Esophagus muscularis mucosa (tissue), 4 donors: ENCODE measurements around the gene TMEM117. TPM values are rescaled to one million over a fixed set of nuclear protein-coding genes. Genes with fewer than 3 reads are reported as not detected.
"Not testable (repeated sequence)": the region's sequence is repeated elsewhere in the genome, so short reads cannot be mapped to it uniquely, and the experiment has no call there.

Experiments
- DNase-seq: peaks from one replicate; pipeline ENCODE4 v3.0.0-alpha.2; 2017; ENCODE audit errors: extremely low spot score
- H3K27ac ChIP-seq, 4 donors: fragments of 200-600 bp; sonication (generic); replicated peaks in 1 of 4; 1 replicate in 3 of 4; 2 replicates in 1 of 4; pipeline ENCODE4 v1.5.1; 2016 to 2019; ENCODE audit warnings: mild to moderate bottlenecking in 1 of 4
- H3K27me3 ChIP-seq, 4 donors: fragments of 200-600 bp; sonication (generic); one replicate each; pipeline versions ENCODE4 v1.5.1 to v1.6.0; 2016 to 2019
- H3K36me3 ChIP-seq, 4 donors: fragments of 200-600 bp; sonication (generic); one replicate each; pipeline ENCODE4 v1.5.1; 2016 to 2019
- H3K4me1 ChIP-seq, 4 donors: fragments of 200-600 bp; sonication (generic); one replicate each; pipeline ENCODE4 v1.5.1; 2016 to 2019
- H3K4me3 ChIP-seq, 4 donors: fragments of 200-600 bp; sonication (generic); 1 replicate in 2 of 4; 2 replicates in 2 of 4; pipeline ENCODE4 v1.5.1; 2016 to 2019; ENCODE audit warnings: mild to moderate bottlenecking in 4 of 4, moderate library complexity in 1 of 4
- H3K9me3 ChIP-seq, 4 donors: fragments of 200-600 bp; sonication (generic); 1 replicate in 3 of 4; 2 replicates in 1 of 4; pipeline ENCODE4 v1.5.1; 2016 to 2019
- CTCF ChIP-seq, 3 experiments: fragments of 200-600 bp in 2 of 3; fragments of 450-650 bp in 1 of 3; sonication (generic) in 2 of 3; IDR thresholded peaks; one replicate each; pipeline ENCODE4 v1.5.1; 2017 to 2019; ENCODE audit warnings: antibody characterized with exemption in 3 of 3, mild to moderate bottlenecking in 2 of 3, moderate library complexity in 1 of 3
- EP300 ChIP-seq: sonication (generic); formaldehyde crosslinking; IDR thresholded peaks from one replicate; pipeline ENCODE4 v1.6.1; 2017; ENCODE audit warnings: antibody characterized with exemption
- POLR2A ChIP-seq: fragments of 450-650 bp; IDR thresholded peaks from one replicate; pipeline ENCODE4 v1.6.1; 2017; ENCODE audit warnings: antibody characterized with exemption, moderate library complexity, mild to moderate bottlenecking, low read depth
- POLR2AphosphoS5 ChIP-seq, 2 donors: sonication (generic); formaldehyde crosslinking; IDR thresholded peaks; one replicate each; pipeline ENCODE4 v1.6.1; 2017; ENCODE audit warnings: antibody characterized with exemption in 2 of 2
- WGBS: methylation state at CpG from one replicate; pipeline ENCODE4 v1.1.5; 2018; 5-methylcytosine and 5-hydroxymethylcytosine counted together
- intact Hi-C: fragments of 100-400 bp; cut with DNase I; formaldehyde crosslinking; loops from one replicate; pipeline ENCODE4 v1.15.1; 2023
- total RNA-seq, 4 donors: library from RNA; depleted of rRNA; stranded (reverse); fragments of >200 nt; gene quantifications; one replicate each; pipeline versions ENCODE4 v1.1.0 to v1.2.1, GENCODE V29; 2016

TMEM117 gene
- total RNA-seq, 4 donors from 2014 or later = 11.2 to 18.7 (median 12.8) TPM

DNA sequence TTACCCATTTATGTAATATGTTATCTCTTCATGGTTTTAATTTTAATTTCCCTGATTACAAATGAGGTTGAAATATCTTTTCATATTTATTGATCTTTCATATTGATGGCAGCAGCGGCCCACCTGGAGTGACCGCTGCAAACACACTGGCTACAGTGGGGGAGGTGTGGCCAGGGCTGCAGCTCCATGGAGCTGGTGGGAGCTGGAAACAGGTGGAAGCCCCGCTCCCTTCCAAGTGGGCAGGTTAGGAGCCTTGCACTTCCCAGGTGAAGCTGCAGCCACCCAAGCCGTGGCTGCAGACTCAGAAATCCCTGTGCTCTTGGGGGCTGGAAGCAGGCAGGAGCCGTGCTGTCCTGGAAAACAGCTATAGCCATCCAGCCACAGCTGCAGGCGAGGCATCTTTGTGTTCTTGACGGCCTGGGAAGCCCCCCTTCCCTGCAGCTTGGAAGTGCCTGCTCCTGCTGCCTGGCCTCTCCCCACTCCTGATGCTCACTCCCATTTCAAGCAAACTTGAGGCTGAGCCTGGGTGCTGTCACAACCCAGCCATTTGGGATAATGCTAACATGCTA is 201.1 kb downstream of the TMEM117 start:
- no peaks in the 10 kb centered on the region for H3K4me1 ChIP-seq
- intact Hi-C loops = no loop called here
- no peak overlapping the region for H3K27ac ChIP-seq
- H3K9me3 ChIP-seq = no peaks in the 10 kb centered on the region
- H3K4me3 ChIP-seq = no peak overlapping the region
- DNase-seq = no peak
- WGBS = 94% methylated on average over 7 of the region's 7 CpGs
- no peaks in the 10 kb centered on the region for H3K36me3 ChIP-seq
- H3K27me3 ChIP-seq = no peaks in the 10 kb centered on the region
- TF ChIP-seq CTCF (IDR thresholded peaks at IDR 0.05) (no peak), EP300 (no peak), POLR2A (no peak)

DNA sequence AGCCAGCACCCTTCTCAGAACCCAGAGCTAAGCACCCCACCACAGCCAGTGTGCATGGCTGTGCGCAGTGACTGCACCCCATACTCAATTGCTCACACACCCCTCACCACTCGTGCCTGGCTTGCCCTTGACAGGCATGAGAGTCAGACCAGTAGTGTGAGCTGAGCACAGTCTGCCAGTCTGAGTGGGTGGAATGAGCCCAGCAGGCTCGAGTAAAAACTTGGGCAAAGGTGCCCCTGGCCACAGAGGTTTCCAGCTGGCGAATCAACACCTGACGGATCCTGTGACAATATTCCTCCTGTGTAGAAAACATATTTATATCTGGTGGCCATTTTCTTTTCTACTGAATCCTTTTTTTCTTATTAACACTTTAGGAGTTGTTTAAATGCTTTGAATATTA is 202.5 kb downstream of the TMEM117 start:
- no peak for DNase-seq
- no peak overlapping the region for H3K27ac ChIP-seq
- no peaks in the 10 kb centered on the region for H3K4me1 ChIP-seq
- intact Hi-C loops = no loop called here
- no peaks in the 10 kb centered on the region for H3K9me3 ChIP-seq
- H3K36me3 ChIP-seq = no peaks in the 10 kb centered on the region
- 80% methylated on average over 3 of the region's 5 CpGs for WGBS
- H3K27me3 ChIP-seq = no peaks in the 10 kb centered on the region
- no peak overlapping the region for H3K4me3 ChIP-seq
- TF ChIP-seq EP300 (no peak), CTCF (IDR thresholded peaks at IDR 0.05) (no peak), POLR2A (no peak), POLR2AphosphoS5 (IDR thresholded peaks at IDR 0.05) (no peak)

GRCh38 chr12:44044491-44044890 is 208.6 kb downstream of the TMEM117 start:
- H3K9me3 ChIP-seq, intact Hi-C loops: not testable (repeated sequence)
- WGBS = 94% methylated on average over 2 of the region's 2 CpGs

GRCh38 chr12:44046732-44047417 is 211.0 kb downstream of the TMEM117 start:
- WGBS = 94% methylated on average over 3 of the region's 3 CpGs
- intact Hi-C loops = no loop called here
- H3K9me3 ChIP-seq = no peaks in the 10 kb centered on the region
- H3K27me3 ChIP-seq = no peaks in the 10 kb centered on the region
- TF ChIP-seq POLR2A = no peak
- TF ChIP-seq EP300 = no peak
- TF ChIP-seq CTCF (IDR thresholded peaks at IDR 0.05) = no peak
- no peak for TF ChIP-seq POLR2AphosphoS5 (IDR thresholded peaks at IDR 0.05)
- no peak overlapping the region for H3K4me3 ChIP-seq
- H3K27ac ChIP-seq = no peak overlapping the region
- H3K4me1 ChIP-seq = no peaks in the 10 kb centered on the region
- H3K36me3 ChIP-seq = no peaks in the 10 kb centered on the region
- no peak for DNase-seq

More at GRCh38 chr12:44044491-44044890, 208.6 kb downstream of the TMEM117 start:
- DNase-seq, H3K36me3 ChIP-seq, H3K4me3 ChIP-seq, H3K27me3 ChIP-seq, H3K27ac ChIP-seq, H3K4me1 ChIP-seq: not testable (repeated sequence)

DNA sequence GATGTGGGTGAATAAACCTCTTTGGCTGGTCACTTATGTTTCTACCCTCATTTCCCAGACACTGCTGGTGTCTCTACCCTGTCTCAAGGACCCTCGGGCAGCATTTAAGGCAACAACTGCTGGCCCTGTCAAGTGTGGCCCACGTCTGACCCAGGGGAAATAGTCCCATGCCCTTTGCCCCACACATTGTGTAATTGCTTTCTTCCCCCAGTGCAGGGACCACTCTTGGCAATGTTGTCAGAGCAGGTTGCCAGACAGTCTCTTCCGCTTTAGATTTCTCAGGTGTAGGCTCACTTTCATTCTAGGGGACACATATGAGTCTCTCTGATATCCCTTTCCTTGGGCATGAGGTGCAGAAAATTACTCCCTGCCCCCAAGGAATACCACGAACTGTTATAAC is 216.7 kb downstream of the TMEM117 start:
- no peaks in the 10 kb centered on the region for H3K36me3 ChIP-seq
- intact Hi-C loops = no loop called here
- WGBS = 73% methylated on average over 4 of the region's 4 CpGs

More for the DNA sequence above, 216.7 kb downstream of the TMEM117 start:
- Histone ChIP-seq H3K27ac (no peak overlapping the region), H3K4me3 (no peak overlapping the region), H3K27me3 (no peaks in the 10 kb centered on the region), H3K9me3 (no peaks in the 10 kb centered on the region), H3K4me1 (peaks cover 0 to 4% (median 0%) of the 10 kb centered on the region in 4 donors)
- TF ChIP-seq EP300 (no peak), POLR2A (no peak), CTCF (IDR thresholded peaks at IDR 0.05) (no peak), POLR2AphosphoS5 (IDR thresholded peaks at IDR 0.05) (no peak)
- no peak for DNase-seq
